GM19043 (cell line): ENCODE results near the gene SARS2.
"Not testable (repeated sequence)": the region's sequence is repeated elsewhere in the genome, so short reads cannot be mapped to it uniquely, and the experiment has no call there.

Experiments
- ATAC-seq: cut with Tn5 transposase; IDR thresholded peaks from one replicate; pipeline ENCODE4 v1.9.1; 2021; ENCODE audit warnings: low read depth; ENCODE audit not compliant: unreplicated experiment

The SARS2 gene

GRCh38 chr19:38898788-38899446 lies 31.6 kb downstream of the SARS2 start:
- ATAC-seq: no peak

DNA sequence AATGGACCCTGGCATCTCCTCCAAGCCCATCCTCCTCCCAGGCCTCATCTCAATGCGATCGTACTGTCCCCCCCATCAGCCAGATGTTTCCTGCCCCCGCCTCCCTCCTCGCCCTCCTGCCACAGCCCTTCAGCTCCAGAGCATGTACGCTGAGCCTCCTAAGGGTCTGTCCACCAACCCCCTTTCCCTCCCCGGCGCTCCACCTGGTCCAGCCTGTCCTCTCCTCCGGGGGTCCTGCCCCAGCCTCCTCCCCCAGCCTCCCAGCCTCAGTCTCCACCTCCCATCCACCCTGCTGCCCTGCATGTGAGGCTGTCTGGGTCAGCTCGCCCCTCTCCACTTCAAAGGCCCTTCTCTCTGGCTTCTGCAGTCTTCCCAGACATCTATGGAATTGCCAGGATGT lies 35.6 kb downstream of the SARS2 start:
- no peak for ATAC-seq

- no peak for ATAC-seq
These were observed 37.2 kb downstream of the SARS2 start for GRCh38 chr19:38893341-38893771.

- no peak for ATAC-seq
These were observed 37.7 kb downstream of the SARS2 start for GRCh38 chr19:38892841-38893240.

- no peak for ATAC-seq
These were observed 38.8 kb downstream of the SARS2 start for GRCh38 chr19:38891771-38892170.

GRCh38 chr19:38890686-38891085 lies 39.9 kb downstream of the SARS2 start:
- ATAC-seq: no peak

- no peak for ATAC-seq
These were observed 40.8 kb downstream of the SARS2 start for GRCh38 chr19:38889803-38890202.

DNA sequence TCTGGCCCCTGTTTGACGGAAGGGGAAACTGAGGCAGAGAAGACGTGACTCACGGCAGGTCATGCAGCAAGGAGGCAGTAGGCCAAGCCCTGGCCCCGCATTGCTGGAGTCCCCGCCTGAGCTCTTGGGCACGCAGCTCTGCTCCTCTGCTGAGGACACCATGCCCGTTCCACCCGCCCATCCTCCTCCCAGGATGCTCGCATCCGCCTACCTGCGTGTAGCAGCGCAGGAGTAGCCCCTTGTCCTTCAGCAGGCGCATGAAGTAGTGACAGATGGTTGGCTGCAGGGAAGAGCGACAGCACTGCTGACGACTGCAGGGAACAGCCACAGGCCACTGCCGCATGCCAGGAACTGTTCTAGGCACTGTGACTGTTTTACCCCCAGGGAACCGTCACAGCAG lies 41.7 kb downstream of the SARS2 start:
- ATAC-seq: no peak

GRCh38 chr19:38884691-38885090 lies 45.9 kb downstream of the SARS2 start:
- ATAC-seq: not testable (repeated sequence)

- ATAC-seq: no peak
These were observed 47.3 kb downstream of the SARS2 start for GRCh38 chr19:38883286-38883685.

- no peak for ATAC-seq
These were observed 49.5 kb downstream of the SARS2 start for GRCh38 chr19:38880882-38881609.

DNA sequence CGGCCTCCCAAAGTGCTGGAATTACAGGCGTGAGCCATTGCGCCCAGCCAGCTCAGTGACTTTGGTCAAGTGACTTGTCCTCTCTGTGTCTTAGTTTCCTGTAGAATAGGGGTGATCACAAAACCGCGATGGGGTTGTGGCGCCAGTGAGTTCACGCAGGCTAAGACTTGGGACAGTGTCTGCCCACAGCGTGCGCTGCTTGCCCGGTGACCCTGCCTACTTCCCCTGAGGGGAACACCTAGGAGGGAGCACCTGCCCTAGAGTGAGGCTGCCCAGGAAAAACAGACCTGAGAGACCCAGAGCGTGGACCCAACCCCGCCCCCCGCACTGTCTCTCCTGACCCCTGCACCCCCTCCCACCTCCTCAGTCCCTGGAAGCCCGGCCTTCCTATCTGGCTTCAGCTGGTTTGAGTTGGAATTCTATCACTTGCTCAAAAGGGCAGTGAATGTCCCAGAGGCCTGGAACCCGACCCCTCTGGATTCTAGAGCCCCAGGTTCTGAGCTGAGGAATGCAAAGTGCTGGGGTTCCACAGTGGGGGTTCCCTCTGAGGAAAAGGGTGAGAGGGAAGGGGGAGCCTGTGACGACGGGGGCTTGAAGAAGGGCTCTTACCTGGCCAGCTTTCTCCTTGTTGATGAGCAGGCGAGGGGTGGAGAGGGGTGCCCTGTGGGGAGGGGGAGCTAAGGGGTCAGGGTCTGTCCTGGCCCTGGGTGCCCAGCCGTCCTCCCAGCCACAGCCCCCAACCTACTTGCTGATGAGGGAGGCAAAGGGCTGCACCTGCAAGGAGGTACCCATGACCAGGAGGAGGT lies 50.3 kb downstream of the SARS2 start:
- no peak for ATAC-seq

DNA sequence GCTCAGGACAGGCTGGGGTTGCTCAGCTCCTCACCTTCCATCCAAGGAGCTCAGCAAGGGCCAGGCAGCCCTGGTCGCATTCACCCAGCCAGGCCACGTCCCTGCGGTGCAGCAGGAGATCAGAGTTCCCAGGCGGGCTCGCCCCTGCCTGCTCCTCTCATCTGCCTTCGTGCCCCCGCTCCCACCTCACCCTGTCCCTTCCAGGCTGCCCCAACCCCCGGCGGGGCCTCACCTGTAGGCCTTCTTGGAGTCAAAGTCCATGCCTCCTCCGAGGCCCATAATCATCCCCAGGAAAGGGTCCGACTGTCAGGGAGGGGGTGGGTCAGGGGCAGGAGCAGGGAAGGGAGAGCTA lies 51.2 kb downstream of the SARS2 start:
- no peak for ATAC-seq

DNA sequence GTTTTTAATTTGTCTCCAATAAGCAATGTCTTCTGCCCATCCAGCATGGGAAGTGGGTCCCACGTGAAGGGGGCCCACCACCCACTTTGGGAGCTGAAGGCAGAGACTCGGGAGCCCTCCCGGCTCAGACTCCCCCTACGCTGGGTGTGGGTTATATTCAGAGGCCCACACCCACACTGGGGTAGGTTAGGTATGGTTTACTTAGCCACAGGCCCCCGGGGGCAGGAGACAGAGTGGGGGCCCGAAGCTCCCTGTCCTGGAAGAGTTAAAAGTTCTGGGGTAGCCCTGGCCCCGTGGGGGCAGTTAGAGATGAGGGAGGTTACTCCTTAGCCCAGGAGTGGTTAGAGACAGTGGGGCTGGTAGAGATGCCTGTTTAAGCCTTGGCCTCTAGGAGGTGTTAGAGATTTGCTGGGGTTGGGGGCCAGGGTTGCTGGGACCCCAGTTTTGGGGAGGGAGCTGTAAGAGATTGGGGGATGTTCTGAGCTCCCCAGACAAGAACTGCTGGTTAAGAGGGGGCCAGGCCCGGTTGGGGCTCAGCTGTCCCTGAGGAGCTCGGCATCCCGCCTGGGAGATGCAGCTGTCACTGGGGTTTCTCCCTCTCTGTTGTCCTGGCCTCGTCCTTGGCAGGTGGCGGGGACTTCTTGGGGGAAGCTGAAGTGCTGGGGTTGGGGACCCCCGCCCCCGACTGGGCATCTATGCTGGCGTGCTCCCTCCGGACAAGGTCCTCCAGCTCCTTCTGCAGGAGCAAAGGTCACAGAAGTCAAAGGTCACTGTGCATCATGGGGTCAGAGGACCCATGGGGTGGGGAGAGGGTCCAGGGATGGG lies 51.8 kb downstream of the SARS2 start:
- ATAC-seq: no peak

GRCh38 chr19:38877781-38878574 lies 52.6 kb downstream of the SARS2 start, which contains the start of gene RINL:
TSS of gene RINL (minus strand) at chr19:38878275. CDS start at chr19:38876742, 1,533 bp downstream.
- ATAC-seq: no peak

- no peak for ATAC-seq
These were observed 54.7 kb downstream of the SARS2 start for GRCh38 chr19:38875656-38876395.

DNA sequence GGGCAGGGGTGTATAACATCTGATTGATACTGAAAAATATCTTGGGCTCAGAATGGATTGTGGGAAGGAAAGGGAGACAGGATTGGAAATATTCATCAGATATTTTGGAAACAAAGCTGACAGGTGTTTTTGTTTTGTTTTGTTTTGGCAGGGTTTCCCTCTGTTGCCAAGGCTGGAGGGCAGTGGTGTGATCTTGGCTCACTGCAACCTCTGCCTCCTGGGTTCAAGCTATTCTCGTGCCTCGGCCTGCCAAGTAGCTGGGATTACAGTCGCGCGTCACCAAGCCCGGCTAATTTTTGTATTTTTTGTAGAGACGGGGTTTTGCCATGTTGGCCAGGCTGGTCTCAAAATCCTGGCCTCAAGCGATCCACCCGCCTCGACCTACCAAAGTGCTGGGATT lies 57.2 kb downstream of the SARS2 start:
- ATAC-seq: not testable (repeated sequence)

GRCh38 chr19:38870612-38871011 lies 60.0 kb downstream of the SARS2 start:
- no peak for ATAC-seq
